ENCODE measurements around the gene ITIH5. TPM values are rescaled to one million over a fixed set of nuclear protein-coding genes. Genes with fewer than 3 reads are reported as not detected.

The ITIH5 gene
- total RNA-seq, 1 donor from 2014 or later: 4.0 TPM

- DNase-seq (ENCODE audit: low read depth) (no peak), FAIRE-seq (no peak)
- Histone ChIP-seq H2AFZ (ENCODE audit: low read depth, low read length) (no peak overlapping the region), H3K4me2 (ENCODE audit: low read length) (no peak overlapping the region), H3K27me3 (ENCODE audit: insufficient read depth, low read length) (no peaks in the 10 kb centered on the region), H3K27ac (ENCODE audit: low read depth, low read length) (no peak overlapping the region), H4K20me1 (ENCODE audit: insufficient read depth, low read length) (no peaks in the 10 kb centered on the region), H3K36me3 (ENCODE audit: insufficient read depth, low read length) (no peaks in the 10 kb centered on the region), H3K9ac (ENCODE audit: low read length) (no peak overlapping the region), H3K9me3 (ENCODE audit: insufficient read depth, low read depth, low read length) (no peaks in the 10 kb centered on the region), H3K79me2 (ENCODE audit: insufficient read depth, low read length) (no peaks in the 10 kb centered on the region), H3K4me3 (ENCODE audit: insufficient read depth, low read depth, low read length) (no peak overlapping the region), H3K4me1 (ENCODE audit: insufficient read depth, low read length) (no peaks in the 10 kb centered on the region)
- H3K27ac Mint-ChIP-seq (ENCODE audit: unreplicated experiment): no peak overlapping the region
- no peaks in the 10 kb centered on the region for H3K4me1 Mint-ChIP-seq (ENCODE audit: low read depth, unreplicated experiment)
- peaks cover 28% of the 10 kb centered on the region for H3K27me3 Mint-ChIP-seq (ENCODE audit: low read depth, unreplicated experiment)
- no peaks in the 10 kb centered on the region for H3K36me3 Mint-ChIP-seq (ENCODE audit: low read depth, unreplicated experiment)
- peaks cover 7% of the 10 kb centered on the region for H3K9me3 Mint-ChIP-seq (ENCODE audit: unreplicated experiment)
- H3K4me3 Mint-ChIP-seq (ENCODE audit: unreplicated experiment): no peak overlapping the region
- TF ChIP-seq EZH2 (IDR thresholded peaks at IDR 0.05; ENCODE audit: insufficient read depth, low read length) (no peak), CTCF (IDR thresholded peaks at IDR 0.05; ENCODE audit: insufficient read depth, low read depth, low read length) (no peak)
Observed at GRCh38 chr10:7606951-7607404, 59.8 kb downstream of the ITIH5 start.

GRCh38 chr10:7605565-7606295, 61.0 kb downstream of the ITIH5 start:
- no peaks in the 10 kb centered on the region for H3K36me3 Mint-ChIP-seq (ENCODE audit: low read depth, unreplicated experiment)
- no peak for DNase-seq (ENCODE audit: low read depth)
- Histone ChIP-seq H3K27me3 (ENCODE audit: insufficient read depth, low read length) (no peaks in the 10 kb centered on the region), H3K4me3 (ENCODE audit: insufficient read depth, low read depth, low read length) (no peak overlapping the region), H2AFZ (ENCODE audit: low read depth, low read length) (no peak overlapping the region), H3K27ac (ENCODE audit: low read depth, low read length) (no peak overlapping the region), H3K36me3 (ENCODE audit: insufficient read depth, low read length) (no peaks in the 10 kb centered on the region), H4K20me1 (ENCODE audit: insufficient read depth, low read length) (no peaks in the 10 kb centered on the region), H3K9ac (ENCODE audit: low read length) (no peak overlapping the region), H3K79me2 (ENCODE audit: insufficient read depth, low read length) (no peaks in the 10 kb centered on the region), H3K4me1 (ENCODE audit: insufficient read depth, low read length) (no peaks in the 10 kb centered on the region), H3K9me3 (ENCODE audit: insufficient read depth, low read depth, low read length) (no peaks in the 10 kb centered on the region), H3K4me2 (ENCODE audit: low read length) (no peak overlapping the region)
- H3K4me3 Mint-ChIP-seq (ENCODE audit: unreplicated experiment): no peak overlapping the region
- TF ChIP-seq EZH2 (IDR thresholded peaks at IDR 0.05; ENCODE audit: insufficient read depth, low read length): no peak
- TF ChIP-seq CTCF (IDR thresholded peaks at IDR 0.05; ENCODE audit: insufficient read depth, low read depth, low read length): no peak
- no peak overlapping the region for H3K27ac Mint-ChIP-seq (ENCODE audit: unreplicated experiment)
- peaks cover 32% of the 10 kb centered on the region for H3K27me3 Mint-ChIP-seq (ENCODE audit: low read depth, unreplicated experiment)
- H3K4me1 Mint-ChIP-seq (ENCODE audit: low read depth, unreplicated experiment): no peaks in the 10 kb centered on the region
- peaks cover 7% of the 10 kb centered on the region for H3K9me3 Mint-ChIP-seq (ENCODE audit: unreplicated experiment)
- FAIRE-seq: no peak

- H3K9me3 ChIP-seq (ENCODE audit: insufficient read depth, low read depth, low read length): no peaks in the 10 kb centered on the region
- H3K4me1 Mint-ChIP-seq (ENCODE audit: low read depth, unreplicated experiment): no peaks in the 10 kb centered on the region
- H3K36me3 Mint-ChIP-seq (ENCODE audit: low read depth, unreplicated experiment): no peaks in the 10 kb centered on the region
- no peaks in the 10 kb centered on the region for H3K27me3 ChIP-seq (ENCODE audit: insufficient read depth, low read length)
- peaks cover 5% of the 10 kb centered on the region for H3K9me3 Mint-ChIP-seq (ENCODE audit: unreplicated experiment)
- no peak overlapping the region for H3K9ac ChIP-seq (ENCODE audit: low read length)
- H3K4me2 ChIP-seq (ENCODE audit: low read length): no peak overlapping the region
- H2AFZ ChIP-seq (ENCODE audit: low read depth, low read length): no peak overlapping the region
- H3K79me2 ChIP-seq (ENCODE audit: insufficient read depth, low read length): no peaks in the 10 kb centered on the region
- FAIRE-seq (no peak), DNase-seq (ENCODE audit: low read depth) (no peak)
- H3K27ac Mint-ChIP-seq (ENCODE audit: unreplicated experiment): no peak overlapping the region
- H3K4me3 Mint-ChIP-seq (ENCODE audit: unreplicated experiment): no peak overlapping the region
- TF ChIP-seq CTCF (IDR thresholded peaks at IDR 0.05; ENCODE audit: insufficient read depth, low read depth, low read length): no peak
- no peak for TF ChIP-seq EZH2 (IDR thresholded peaks at IDR 0.05; ENCODE audit: insufficient read depth, low read length)
- H3K4me1 ChIP-seq (ENCODE audit: insufficient read depth, low read length): no peaks in the 10 kb centered on the region
- H4K20me1 ChIP-seq (ENCODE audit: insufficient read depth, low read length): no peaks in the 10 kb centered on the region
- H3K27ac ChIP-seq (ENCODE audit: low read depth, low read length): no peak overlapping the region
- peaks cover 21% of the 10 kb centered on the region for H3K27me3 Mint-ChIP-seq (ENCODE audit: low read depth, unreplicated experiment)
- H3K36me3 ChIP-seq (ENCODE audit: insufficient read depth, low read length): no peaks in the 10 kb centered on the region
- no peak overlapping the region for H3K4me3 ChIP-seq (ENCODE audit: insufficient read depth, low read depth, low read length)
Observed at GRCh38 chr10:7601023-7601656, 65.6 kb downstream of the ITIH5 start.
